SU-DHL-6 (cell line): ENCODE measurements around the gene CDH13.

Experiments used
- H2AFZ ChIP-seq: fragments of 200-600 bp; sonication (generic); 2 replicates; pipeline ENCODE4 v1.6.1; 2014; ENCODE audit warnings: low read depth, mild to moderate bottlenecking, moderate library complexity, mixed read lengths, antibody characterized with exemption, low read length; ENCODE audit not compliant: severe bottlenecking
- H3F3A ChIP-seq: fragments of 200-600 bp; shearing (Covaris generic); 2 replicates; pipeline ENCODE4 v1.6.0; 2016; ENCODE audit warnings: antibody characterized with exemption, mild to moderate bottlenecking; ENCODE audit not compliant: insufficient read depth
- H3K27ac ChIP-seq: fragments of 200-600 bp; sonication (generic); 2 replicates; pipeline ENCODE4 v1.5.1; 2016; ENCODE audit warnings: low read depth, mild to moderate bottlenecking, low read length, moderate library complexity, mixed read lengths
- H3K27me3 ChIP-seq: fragments of 200-600 bp; sonication (generic), shearing (Covaris generic); 2 replicates; pipeline ENCODE4 v1.6.0; 2014; ENCODE audit warnings: mild to moderate bottlenecking, low read length
- H3K36me3 ChIP-seq: fragments of 200-600 bp; sonication (generic); 2 replicates; pipeline ENCODE4 v1.6.1; 2014; ENCODE audit warnings: mild to moderate bottlenecking, low read length, mixed read lengths
- H3K4me2 ChIP-seq: fragments of 300-600, 200-600 bp; shearing (Covaris generic), sonication (generic); 2 replicates; pipeline ENCODE4 v1.6.0; 2014; ENCODE audit warnings: low read length, low read depth, mild to moderate bottlenecking; ENCODE audit not compliant: poor library complexity, severe bottlenecking
- H3K4me3 ChIP-seq: fragments of 200-600 bp; sonication (generic); 2 replicates; pipeline ENCODE4 v1.5.1; 2014; ENCODE audit warnings: antibody characterized with exemption, low read length, mild to moderate bottlenecking, mixed read lengths; ENCODE audit not compliant: insufficient read depth, poor library complexity, severe bottlenecking
- H3K79me2 ChIP-seq: fragments of 200-600 bp; sonication (generic); 2 replicates; pipeline ENCODE4 v1.6.1; 2014; ENCODE audit warnings: mild to moderate bottlenecking, low read length, moderate library complexity; ENCODE audit not compliant: insufficient read depth
- H3K9ac ChIP-seq: fragments of 200-600 bp; sonication (generic); 2 replicates; pipeline ENCODE4 v1.7.0; 2014; ENCODE audit warnings: mild to moderate bottlenecking, low read length
- H3K9me2 ChIP-seq: fragments of 200-600 bp; sonication (generic); replicated peaks from 2 replicates; pipeline ENCODE4 v1.6.1; 2014; ENCODE audit warnings: low read length; ENCODE audit not compliant: insufficient read depth
- H3K9me3 ChIP-seq: fragments of 200-600 bp; sonication (generic); 2 replicates; pipeline ENCODE4 v1.6.1; 2014; ENCODE audit warnings: low read length, mixed read lengths; ENCODE audit not compliant: insufficient read depth
- H4K20me1 ChIP-seq: fragments of 200-600 bp; sonication (generic); 2 replicates; pipeline ENCODE4 v1.6.1; 2014; ENCODE audit warnings: low read depth, mild to moderate bottlenecking, antibody characterized with exemption, low read length, moderate library complexity, mixed read lengths
- EZH2phosphoT487 ChIP-seq: fragments of 200-600 bp; sonication (generic), shearing (Covaris generic); conservative IDR thresholded peaks from 2 replicates; pipeline ENCODE4 v1.6.1; 2018; ENCODE audit warnings: mild to moderate bottlenecking, antibody characterized with exemption, low read length, moderate library complexity, mixed read lengths
- TF ChIP-seq, protein P1 (sequence below): fragments of 200-600 bp; sonication (generic); IDR thresholded peaks from one replicate; pipeline ENCODE4 v1.5.1; 2017; ENCODE audit warnings: antibody characterized with exemption, mild to moderate bottlenecking, low read length, moderate library complexity; ENCODE audit not compliant: insufficient read depth, poor library complexity, severe bottlenecking

The CDH13 gene

GRCh38 chr16:83698964-83699363 is 1072.2 kb downstream of the CDH13 start:
- H4K20me1 ChIP-seq, result no peaks in the 10 kb centered on the region
- H2AFZ ChIP-seq, result no peak overlapping the region
- no peak overlapping the region for H3K27ac ChIP-seq
- no peaks in the 10 kb centered on the region for H3K36me3 ChIP-seq
- no peak overlapping the region for H3K4me2 ChIP-seq
- TF ChIP-seq, protein P1, sequence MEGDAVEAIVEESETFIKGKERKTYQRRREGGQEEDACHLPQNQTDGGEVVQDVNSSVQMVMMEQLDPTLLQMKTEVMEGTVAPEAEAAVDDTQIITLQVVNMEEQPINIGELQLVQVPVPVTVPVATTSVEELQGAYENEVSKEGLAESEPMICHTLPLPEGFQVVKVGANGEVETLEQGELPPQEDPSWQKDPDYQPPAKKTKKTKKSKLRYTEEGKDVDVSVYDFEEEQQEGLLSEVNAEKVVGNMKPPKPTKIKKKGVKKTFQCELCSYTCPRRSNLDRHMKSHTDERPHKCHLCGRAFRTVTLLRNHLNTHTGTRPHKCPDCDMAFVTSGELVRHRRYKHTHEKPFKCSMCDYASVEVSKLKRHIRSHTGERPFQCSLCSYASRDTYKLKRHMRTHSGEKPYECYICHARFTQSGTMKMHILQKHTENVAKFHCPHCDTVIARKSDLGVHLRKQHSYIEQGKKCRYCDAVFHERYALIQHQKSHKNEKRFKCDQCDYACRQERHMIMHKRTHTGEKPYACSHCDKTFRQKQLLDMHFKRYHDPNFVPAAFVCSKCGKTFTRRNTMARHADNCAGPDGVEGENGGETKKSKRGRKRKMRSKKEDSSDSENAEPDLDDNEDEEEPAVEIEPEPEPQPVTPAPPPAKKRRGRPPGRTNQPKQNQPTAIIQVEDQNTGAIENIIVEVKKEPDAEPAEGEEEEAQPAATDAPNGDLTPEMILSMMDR, result no peak
- TF ChIP-seq EZH2phosphoT487, result no peak
- no peak overlapping the region for H3K4me3 ChIP-seq
- H3K9ac ChIP-seq, result no peak overlapping the region
- no peaks in the 10 kb centered on the region for H3K9me2 ChIP-seq
- H3F3A ChIP-seq, result no peaks in the 10 kb centered on the region
- no peaks in the 10 kb centered on the region for H3K79me2 ChIP-seq
- no peaks in the 10 kb centered on the region for H3K9me3 ChIP-seq
- H3K27me3 ChIP-seq, result no peaks in the 10 kb centered on the region

DNA sequence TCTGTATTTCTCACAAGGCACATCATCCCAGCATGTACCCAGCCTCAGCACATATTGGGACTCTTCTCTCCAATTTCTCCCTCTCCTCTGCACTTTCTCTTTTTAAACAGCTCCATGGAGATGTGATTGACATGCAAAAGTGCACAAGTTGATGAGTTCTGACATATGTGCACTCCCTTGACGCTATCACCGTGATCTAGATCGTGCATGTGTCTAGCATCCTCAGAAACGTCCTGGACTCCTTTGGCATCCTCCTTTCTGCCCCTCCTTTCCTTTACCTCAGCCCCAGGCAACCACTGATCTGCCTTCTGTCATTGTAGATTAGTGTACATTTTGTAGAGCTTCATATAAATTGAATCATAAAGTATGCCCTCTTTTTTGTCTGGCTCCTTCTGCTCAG is 1073.0 kb downstream of the CDH13 start:
- Histone ChIP-seq H3K27ac (no peak overlapping the region), H3K4me3 (no peak overlapping the region), H4K20me1 (no peaks in the 10 kb centered on the region), H3K9me2 (no peaks in the 10 kb centered on the region), H3F3A (no peaks in the 10 kb centered on the region), H3K9ac (no peak overlapping the region), H3K36me3 (no peaks in the 10 kb centered on the region), H3K9me3 (no peaks in the 10 kb centered on the region), H2AFZ (no peak overlapping the region), H3K79me2 (no peaks in the 10 kb centered on the region), H3K27me3 (no peaks in the 10 kb centered on the region), H3K4me2 (no peak overlapping the region)
- TF ChIP-seq EZH2phosphoT487, result no peak

GRCh38 chr16:83700918-83701317 is 1074.1 kb downstream of the CDH13 start:
- H4K20me1 ChIP-seq, result no peaks in the 10 kb centered on the region
- H3F3A ChIP-seq, result no peaks in the 10 kb centered on the region
- H3K27ac ChIP-seq, result no peak overlapping the region
- no peaks in the 10 kb centered on the region for H3K79me2 ChIP-seq
- H3K9ac ChIP-seq, result no peak overlapping the region
- H3K4me3 ChIP-seq, result no peak overlapping the region
- H3K4me2 ChIP-seq, result no peak overlapping the region
- TF ChIP-seq, protein P1, result no peak
- no peak for TF ChIP-seq EZH2phosphoT487
- H2AFZ ChIP-seq, result no peak overlapping the region
- H3K27me3 ChIP-seq, result no peaks in the 10 kb centered on the region
- no peaks in the 10 kb centered on the region for H3K9me3 ChIP-seq
- no peaks in the 10 kb centered on the region for H3K9me2 ChIP-seq
- H3K36me3 ChIP-seq, result no peaks in the 10 kb centered on the region

DNA sequence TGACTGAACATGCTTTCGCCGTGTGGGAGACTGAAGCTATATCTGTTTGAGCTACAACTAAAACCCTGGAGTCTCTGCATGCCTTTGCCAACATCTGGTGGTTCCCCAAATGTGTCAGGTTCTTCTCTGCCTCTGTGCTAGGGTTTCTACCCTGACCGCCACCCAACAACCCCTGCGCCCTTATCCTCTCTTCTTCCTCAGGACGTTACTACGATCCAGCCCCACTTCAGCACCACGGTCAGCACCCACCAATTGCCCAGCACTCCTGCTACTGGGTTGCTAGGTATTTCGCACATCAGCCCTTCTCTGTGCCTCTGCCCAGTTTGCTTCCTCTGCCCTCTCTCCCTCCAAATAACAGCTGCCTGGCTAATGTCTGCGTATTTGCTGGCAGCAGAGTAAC is 1074.7 kb downstream of the CDH13 start:
- no peaks in the 10 kb centered on the region for H4K20me1 ChIP-seq
- H3K4me3 ChIP-seq, result no peak overlapping the region
- H3K9me3 ChIP-seq, result no peaks in the 10 kb centered on the region
- H3F3A ChIP-seq, result no peaks in the 10 kb centered on the region
- H3K27ac ChIP-seq, result no peak overlapping the region
- H3K27me3 ChIP-seq, result no peaks in the 10 kb centered on the region
- H3K36me3 ChIP-seq, result no peaks in the 10 kb centered on the region
- no peak overlapping the region for H3K9ac ChIP-seq
- no peaks in the 10 kb centered on the region for H3K9me2 ChIP-seq
- H3K79me2 ChIP-seq, result no peaks in the 10 kb centered on the region
- H2AFZ ChIP-seq, result no peak overlapping the region
- TF ChIP-seq EZH2phosphoT487, result no peak
- TF ChIP-seq, protein P1, result no peak
- H3K4me2 ChIP-seq, result no peak overlapping the region
